ENCODE measurements around the gene UGT1A6.
"Not testable (repeated sequence)": the region's sequence is repeated elsewhere in the genome, so short reads cannot be mapped to it uniquely, and the experiment has no call there.

Gene UGT1A6

DNA sequence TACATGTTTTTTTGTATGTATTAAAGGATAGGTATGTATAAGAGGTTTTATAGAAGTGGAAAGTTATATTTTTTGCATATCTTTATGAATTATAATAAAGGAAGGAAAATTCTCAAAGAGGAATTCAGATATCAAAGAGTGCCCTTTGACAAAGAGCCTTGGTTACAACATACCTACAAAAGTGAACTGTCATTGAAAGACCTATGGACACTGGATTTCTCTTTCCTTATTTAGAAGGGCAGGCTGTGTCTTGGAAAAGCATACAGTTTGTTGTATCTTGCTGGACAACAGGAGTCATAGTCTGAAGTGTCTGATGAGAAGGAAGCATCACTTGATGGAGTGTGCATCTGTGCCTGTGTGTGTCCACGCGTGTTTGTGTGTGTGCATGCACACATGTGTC is 41.3 kb upstream of the UGT1A6 start:
- H3K4me2 ChIP-seq (ENCODE audit: low read depth, low read length) = no peak overlapping the region
- DNase-seq = no peak
- no peaks in the 10 kb centered on the region for H4K20me1 ChIP-seq (ENCODE audit: insufficient read depth, low read length)
- no peaks in the 10 kb centered on the region for H3K9me3 ChIP-seq (replicated peaks; ENCODE audit: insufficient read depth, low read length)
- no peaks in the 10 kb centered on the region for H3K9me2 ChIP-seq (replicated peaks; ENCODE audit: insufficient read depth, low read length)
- H3F3A ChIP-seq (ENCODE audit: insufficient read depth, low read length) = no peaks in the 10 kb centered on the region
- H3K27me3 ChIP-seq (replicated peaks; ENCODE audit: insufficient read depth, low read length) = no peaks in the 10 kb centered on the region
- no peaks in the 10 kb centered on the region for H3K79me2 ChIP-seq (ENCODE audit: low read length)
- H3K4me3 ChIP-seq (ENCODE audit: low read length) = no peak overlapping the region
- no peak overlapping the region for H3K27ac ChIP-seq (ENCODE audit: low read length)
- H2AFZ ChIP-seq (ENCODE audit: low read length) = no peak overlapping the region
- no peaks in the 10 kb centered on the region for H3K4me1 ChIP-seq (ENCODE audit: low read length)
- no peak for TF ChIP-seq EZH2 (optimal IDR thresholded peaks at IDR 0.05; ENCODE audit: low read depth, low read length)
- TF ChIP-seq, protein P1, sequence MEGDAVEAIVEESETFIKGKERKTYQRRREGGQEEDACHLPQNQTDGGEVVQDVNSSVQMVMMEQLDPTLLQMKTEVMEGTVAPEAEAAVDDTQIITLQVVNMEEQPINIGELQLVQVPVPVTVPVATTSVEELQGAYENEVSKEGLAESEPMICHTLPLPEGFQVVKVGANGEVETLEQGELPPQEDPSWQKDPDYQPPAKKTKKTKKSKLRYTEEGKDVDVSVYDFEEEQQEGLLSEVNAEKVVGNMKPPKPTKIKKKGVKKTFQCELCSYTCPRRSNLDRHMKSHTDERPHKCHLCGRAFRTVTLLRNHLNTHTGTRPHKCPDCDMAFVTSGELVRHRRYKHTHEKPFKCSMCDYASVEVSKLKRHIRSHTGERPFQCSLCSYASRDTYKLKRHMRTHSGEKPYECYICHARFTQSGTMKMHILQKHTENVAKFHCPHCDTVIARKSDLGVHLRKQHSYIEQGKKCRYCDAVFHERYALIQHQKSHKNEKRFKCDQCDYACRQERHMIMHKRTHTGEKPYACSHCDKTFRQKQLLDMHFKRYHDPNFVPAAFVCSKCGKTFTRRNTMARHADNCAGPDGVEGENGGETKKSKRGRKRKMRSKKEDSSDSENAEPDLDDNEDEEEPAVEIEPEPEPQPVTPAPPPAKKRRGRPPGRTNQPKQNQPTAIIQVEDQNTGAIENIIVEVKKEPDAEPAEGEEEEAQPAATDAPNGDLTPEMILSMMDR (IDR thresholded peaks at IDR 0.05; ENCODE audit: low read length) = no peak
- H3K36me3 ChIP-seq (replicated peaks; ENCODE audit: insufficient read depth, low read length) = no peaks in the 10 kb centered on the region
- no peak overlapping the region for H3K9ac ChIP-seq (ENCODE audit: low read length)

DNA sequence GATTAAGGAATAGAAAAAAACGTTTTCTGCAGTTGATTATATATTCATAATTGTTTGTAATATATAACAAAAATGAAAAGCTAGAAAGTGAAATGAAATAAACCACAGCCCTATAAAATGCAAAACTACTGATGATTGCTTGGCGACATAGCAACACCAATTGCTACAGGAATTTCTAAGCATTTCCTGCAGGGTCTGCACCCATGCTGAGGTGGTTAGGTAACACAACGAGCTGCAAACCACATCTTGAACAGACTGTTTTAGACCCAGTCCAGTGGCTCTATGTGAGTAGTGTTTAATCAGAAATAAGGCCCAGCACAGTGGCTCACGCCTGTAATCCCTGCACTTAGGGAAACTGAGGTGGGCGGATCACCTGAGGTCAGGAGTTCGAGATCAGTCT is 38.2 kb upstream of the UGT1A6 start:
- Histone ChIP-seq H3K27ac (ENCODE audit: low read length) (no peak overlapping the region), H3K36me3 (replicated peaks; ENCODE audit: insufficient read depth, low read length) (no peaks in the 10 kb centered on the region), H3K9ac (ENCODE audit: low read length) (no peak overlapping the region), H3K79me2 (ENCODE audit: low read length) (no peaks in the 10 kb centered on the region), H3K4me3 (ENCODE audit: low read length) (no peak overlapping the region), H4K20me1 (ENCODE audit: insufficient read depth, low read length) (no peaks in the 10 kb centered on the region), H3K9me2 (replicated peaks; ENCODE audit: insufficient read depth, low read length) (no peaks in the 10 kb centered on the region), H3K4me2 (ENCODE audit: low read depth, low read length) (no peak overlapping the region), H3K4me1 (ENCODE audit: low read length) (no peaks in the 10 kb centered on the region), H3K9me3 (replicated peaks; ENCODE audit: insufficient read depth, low read length) (no peaks in the 10 kb centered on the region), H3F3A (ENCODE audit: insufficient read depth, low read length) (no peaks in the 10 kb centered on the region), H2AFZ (ENCODE audit: low read length) (no peak overlapping the region), H3K27me3 (replicated peaks; ENCODE audit: insufficient read depth, low read length) (no peaks in the 10 kb centered on the region)
- TF ChIP-seq, protein P1 (IDR thresholded peaks at IDR 0.05; ENCODE audit: low read length) = no peak
- TF ChIP-seq EZH2phosphoT487 (IDR thresholded peaks at IDR 0.05; ENCODE audit: low read length) (no peak), EZH2 (optimal IDR thresholded peaks at IDR 0.05; ENCODE audit: low read depth, low read length) (no peak)
- DNase-seq = no peak

DNA sequence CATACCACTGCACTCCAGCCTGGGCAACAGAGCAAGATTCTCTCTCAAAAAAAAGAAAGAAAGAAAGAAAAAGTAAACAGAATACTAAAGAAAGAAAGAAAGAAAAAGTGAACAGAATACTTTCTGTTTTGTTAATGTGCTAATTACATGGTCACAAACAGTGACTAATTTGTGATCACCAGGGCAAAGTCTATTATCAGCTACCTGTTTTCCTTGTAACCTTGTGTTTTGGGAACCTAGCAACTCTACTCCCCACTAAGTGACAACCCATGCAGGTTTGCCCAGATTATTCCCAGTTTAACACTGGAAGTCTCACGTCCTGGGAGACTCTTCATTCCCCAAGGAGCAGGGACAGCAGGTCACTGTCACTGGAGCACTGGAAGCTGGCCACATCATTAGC is 37.6 kb upstream of the UGT1A6 start:
- Histone ChIP-seq H3K27me3 (replicated peaks; ENCODE audit: insufficient read depth, low read length) (no peaks in the 10 kb centered on the region), H3K9ac (ENCODE audit: low read length) (no peak overlapping the region), H3K27ac (ENCODE audit: low read length) (no peak overlapping the region), H3K4me1 (ENCODE audit: low read length) (no peaks in the 10 kb centered on the region), H3K9me3 (replicated peaks; ENCODE audit: insufficient read depth, low read length) (no peaks in the 10 kb centered on the region), H3K4me3 (ENCODE audit: low read length) (no peak overlapping the region), H2AFZ (ENCODE audit: low read length) (no peak overlapping the region), H3K36me3 (replicated peaks; ENCODE audit: insufficient read depth, low read length) (no peaks in the 10 kb centered on the region), H4K20me1 (ENCODE audit: insufficient read depth, low read length) (no peaks in the 10 kb centered on the region), H3K4me2 (ENCODE audit: low read depth, low read length) (no peak overlapping the region), H3K79me2 (ENCODE audit: low read length) (no peaks in the 10 kb centered on the region), H3F3A (ENCODE audit: insufficient read depth, low read length) (no peaks in the 10 kb centered on the region), H3K9me2 (replicated peaks; ENCODE audit: insufficient read depth, low read length) (no peaks in the 10 kb centered on the region)
- no peak for DNase-seq
- TF ChIP-seq, protein P1 (IDR thresholded peaks at IDR 0.05; ENCODE audit: low read length) = no peak
- no peak for TF ChIP-seq EZH2phosphoT487 (IDR thresholded peaks at IDR 0.05; ENCODE audit: low read length)
- no peak for TF ChIP-seq EZH2 (optimal IDR thresholded peaks at IDR 0.05; ENCODE audit: low read depth, low read length)

DNA sequence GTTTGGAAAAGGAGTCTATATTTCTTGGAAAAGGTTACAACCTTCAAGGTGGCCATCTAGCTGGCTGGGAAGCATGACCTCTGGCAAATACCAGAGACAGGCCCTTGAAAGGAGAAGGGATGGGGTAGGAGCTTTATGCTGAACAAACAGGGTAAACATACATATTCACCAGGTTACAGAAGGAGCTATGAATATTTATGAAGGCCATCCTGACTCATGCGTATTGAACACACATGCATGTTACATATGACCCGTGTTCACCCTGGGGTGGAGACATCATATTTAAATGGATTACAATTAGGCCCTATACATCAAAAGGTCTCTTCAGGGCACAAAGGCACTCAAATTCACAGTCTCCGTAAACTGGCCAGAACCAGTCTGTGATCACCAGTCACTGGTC is 36.7 kb upstream of the UGT1A6 start:
- H3K9me2 ChIP-seq (replicated peaks; ENCODE audit: insufficient read depth, low read length); H3K4me2 ChIP-seq (ENCODE audit: low read depth, low read length); H3K4me3 ChIP-seq (ENCODE audit: low read length); DNase-seq; H3K4me1 ChIP-seq (ENCODE audit: low read length); H3K9me3 ChIP-seq (replicated peaks; ENCODE audit: insufficient read depth, low read length); H3K27me3 ChIP-seq (replicated peaks; ENCODE audit: insufficient read depth, low read length); H3F3A ChIP-seq (ENCODE audit: insufficient read depth, low read length); H3K9ac ChIP-seq (ENCODE audit: low read length); H3K27ac ChIP-seq (ENCODE audit: low read length); H4K20me1 ChIP-seq (ENCODE audit: insufficient read depth, low read length); H2AFZ ChIP-seq (ENCODE audit: low read length); H3K36me3 ChIP-seq (replicated peaks; ENCODE audit: insufficient read depth, low read length); H3K79me2 ChIP-seq (ENCODE audit: low read length): not testable (repeated sequence)

Data from MM.1S (cell line).